ENCODE results near the gene SREK1.

The SREK1 gene

DNA sequence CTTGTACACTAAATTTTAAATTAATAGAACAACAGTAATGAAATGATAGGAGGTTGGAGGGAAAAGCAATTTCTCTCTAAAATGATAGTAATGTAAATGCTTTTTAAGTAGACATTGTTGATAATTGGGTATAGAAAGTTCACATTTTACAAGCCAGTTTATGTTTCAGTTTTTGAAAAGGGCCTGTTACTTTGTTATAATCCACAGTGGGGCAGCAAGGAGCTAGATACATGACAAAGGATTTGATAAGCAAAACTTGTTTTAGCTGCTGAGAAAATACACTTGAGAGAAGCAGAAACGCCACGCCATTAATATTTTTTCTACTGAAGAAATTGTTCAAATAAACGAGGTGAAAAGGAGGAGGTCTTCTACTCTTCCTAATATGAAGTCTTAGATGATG lies 30.2 kb downstream of the SREK1 start:
- no peak for DNase-seq (ENCODE audit: extremely low read depth, low read depth)

DNA sequence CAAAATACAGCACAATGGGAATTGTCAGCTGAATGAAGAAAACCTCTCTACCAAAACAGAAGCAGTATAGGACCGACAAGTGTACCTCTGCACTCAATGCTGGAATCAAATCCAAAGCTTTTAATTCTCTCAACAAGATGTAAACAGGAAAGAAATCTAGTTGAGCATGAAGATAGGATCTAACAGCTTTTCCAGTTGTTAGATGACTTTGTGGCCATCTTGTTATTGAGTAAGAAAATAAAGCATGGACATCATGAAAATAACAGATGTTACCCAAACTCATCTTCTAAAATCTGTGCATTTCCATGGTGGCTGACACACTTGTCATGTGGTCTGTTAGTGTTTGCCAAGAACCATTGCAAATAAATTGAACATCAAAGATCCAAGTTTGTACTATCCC lies 34.7 kb downstream of the SREK1 start:
- no peak for DNase-seq (ENCODE audit: extremely low read depth, low read depth)
- H3K4me3 ChIP-seq (replicated peaks; ENCODE audit: low read depth, low read length), result no peak overlapping the region
- TF ChIP-seq, protein P1, sequence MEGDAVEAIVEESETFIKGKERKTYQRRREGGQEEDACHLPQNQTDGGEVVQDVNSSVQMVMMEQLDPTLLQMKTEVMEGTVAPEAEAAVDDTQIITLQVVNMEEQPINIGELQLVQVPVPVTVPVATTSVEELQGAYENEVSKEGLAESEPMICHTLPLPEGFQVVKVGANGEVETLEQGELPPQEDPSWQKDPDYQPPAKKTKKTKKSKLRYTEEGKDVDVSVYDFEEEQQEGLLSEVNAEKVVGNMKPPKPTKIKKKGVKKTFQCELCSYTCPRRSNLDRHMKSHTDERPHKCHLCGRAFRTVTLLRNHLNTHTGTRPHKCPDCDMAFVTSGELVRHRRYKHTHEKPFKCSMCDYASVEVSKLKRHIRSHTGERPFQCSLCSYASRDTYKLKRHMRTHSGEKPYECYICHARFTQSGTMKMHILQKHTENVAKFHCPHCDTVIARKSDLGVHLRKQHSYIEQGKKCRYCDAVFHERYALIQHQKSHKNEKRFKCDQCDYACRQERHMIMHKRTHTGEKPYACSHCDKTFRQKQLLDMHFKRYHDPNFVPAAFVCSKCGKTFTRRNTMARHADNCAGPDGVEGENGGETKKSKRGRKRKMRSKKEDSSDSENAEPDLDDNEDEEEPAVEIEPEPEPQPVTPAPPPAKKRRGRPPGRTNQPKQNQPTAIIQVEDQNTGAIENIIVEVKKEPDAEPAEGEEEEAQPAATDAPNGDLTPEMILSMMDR (IDR thresholded peaks at IDR 0.05; ENCODE audit: low read depth, low read length, missing control alignments), result no peak

More for the DNA sequence above, 30.2 kb downstream of the SREK1 start:
- TF ChIP-seq, protein P1 (IDR thresholded peaks at IDR 0.05; ENCODE audit: low read depth, low read length, missing control alignments), result no peak
- H3K4me3 ChIP-seq (replicated peaks; ENCODE audit: low read depth, low read length), result no peak overlapping the region

DNA sequence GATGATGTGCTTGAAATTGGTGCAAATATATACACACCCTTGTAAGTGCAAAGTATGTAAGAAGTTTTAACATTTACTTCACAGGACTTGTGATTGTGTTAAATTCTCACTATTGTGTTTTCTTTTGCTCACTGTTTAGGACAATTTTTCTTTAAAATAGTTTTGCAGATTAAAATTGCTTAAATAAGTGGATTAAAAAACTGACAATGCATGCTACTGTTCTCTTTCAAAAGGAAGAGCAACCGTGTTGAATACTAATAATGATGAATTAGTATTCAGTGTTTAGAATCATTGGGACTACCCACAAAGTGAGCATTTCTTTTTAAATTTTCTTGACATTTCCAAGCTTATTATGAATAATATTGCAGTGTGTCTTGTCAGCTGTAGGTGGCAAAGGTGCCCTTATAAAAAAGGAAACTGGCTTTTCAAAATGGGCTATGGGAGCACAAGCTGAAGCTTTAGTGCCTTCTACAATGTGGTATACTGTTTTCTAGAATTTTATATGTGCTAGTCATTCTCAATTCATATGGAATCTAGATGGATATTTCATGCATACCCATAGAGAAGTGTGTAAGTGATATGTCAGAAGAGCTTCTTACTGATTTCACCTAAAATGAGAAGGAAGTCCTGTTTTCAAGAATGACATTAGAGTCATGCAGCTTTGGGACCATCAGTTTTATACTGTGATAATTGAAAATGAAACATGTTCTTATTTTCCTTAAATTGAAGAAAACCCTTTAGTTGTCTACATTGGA lies 35.4 kb downstream of the SREK1 start:
- no peak for DNase-seq (ENCODE audit: extremely low read depth, low read depth)
- H3K4me3 ChIP-seq (replicated peaks; ENCODE audit: low read depth, low read length), result no peak overlapping the region
- TF ChIP-seq, protein P1 (IDR thresholded peaks at IDR 0.05; ENCODE audit: low read depth, low read length, missing control alignments), result no peak

DNA sequence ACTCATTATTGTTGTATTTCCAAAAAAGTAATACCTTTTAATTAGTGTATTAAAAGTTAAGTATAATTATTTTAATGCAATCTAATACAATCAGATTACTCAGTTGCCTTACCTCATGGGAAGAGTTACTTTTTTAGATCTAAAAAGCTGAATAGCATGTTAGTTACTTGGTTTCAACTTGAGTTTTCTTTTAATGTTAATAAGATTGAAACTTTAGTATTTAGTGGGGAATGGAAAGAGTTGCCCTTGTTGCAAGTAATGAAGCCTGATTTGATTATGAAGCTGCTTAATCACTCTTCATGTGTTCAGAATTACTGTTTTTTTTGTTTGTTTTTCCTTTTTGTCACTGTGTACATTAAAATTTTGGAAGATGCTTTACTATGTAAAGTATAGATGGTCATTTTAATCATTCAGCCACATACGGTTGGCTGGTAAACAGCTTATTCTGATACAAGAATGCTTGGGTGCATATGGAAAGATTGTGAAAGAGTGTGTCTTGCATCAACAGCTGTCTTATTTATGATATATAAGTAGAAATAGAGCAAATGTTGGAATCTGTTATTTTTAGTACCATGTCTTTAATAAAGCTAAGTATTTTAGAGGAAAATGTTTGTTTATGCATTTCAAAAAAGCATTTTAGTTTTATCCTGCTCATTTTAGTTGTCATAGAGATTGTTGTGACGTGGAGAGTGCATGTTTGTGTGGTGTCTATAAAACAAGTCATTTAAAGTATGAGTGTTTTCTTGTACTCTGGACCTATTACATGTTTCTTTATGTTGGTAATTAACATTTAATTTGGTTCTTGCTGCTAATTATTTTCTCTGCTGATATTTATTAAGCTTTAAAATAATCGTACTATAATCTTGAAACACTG lies 36.4 kb downstream of the SREK1 start:
- H3K4me3 ChIP-seq (replicated peaks; ENCODE audit: low read depth, low read length), result no peak overlapping the region
- TF ChIP-seq, protein P1 (IDR thresholded peaks at IDR 0.05; ENCODE audit: low read depth, low read length, missing control alignments), result no peak
- DNase-seq (ENCODE audit: extremely low read depth, low read depth), result no peak

DNA sequence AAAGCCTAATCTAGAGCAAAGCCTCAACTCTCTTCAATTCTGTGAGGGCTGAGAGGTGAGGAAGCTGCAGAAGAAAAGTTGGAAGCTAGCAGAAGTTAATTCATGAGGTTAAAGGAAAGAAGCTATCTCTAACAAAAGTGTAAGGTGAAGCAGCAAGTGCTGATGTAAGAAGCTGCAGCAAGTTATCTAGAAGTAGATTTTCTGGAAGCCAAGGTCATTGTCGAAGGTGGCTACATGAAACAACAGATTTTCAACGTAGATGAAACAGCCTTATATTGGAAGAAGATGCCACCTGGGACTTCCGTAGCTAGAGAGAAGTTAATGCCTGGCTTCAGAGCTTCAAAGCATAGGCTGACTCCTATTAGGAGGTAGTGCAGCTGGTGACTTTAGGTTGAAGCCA lies 42.0 kb downstream of the SREK1 start:
- TF ChIP-seq, protein P1 (IDR thresholded peaks at IDR 0.05; ENCODE audit: low read depth, low read length, missing control alignments), result no peak
- DNase-seq (ENCODE audit: extremely low read depth, low read depth), result no peak
- H3K4me3 ChIP-seq (replicated peaks; ENCODE audit: low read depth, low read length), result no peak overlapping the region

DNA sequence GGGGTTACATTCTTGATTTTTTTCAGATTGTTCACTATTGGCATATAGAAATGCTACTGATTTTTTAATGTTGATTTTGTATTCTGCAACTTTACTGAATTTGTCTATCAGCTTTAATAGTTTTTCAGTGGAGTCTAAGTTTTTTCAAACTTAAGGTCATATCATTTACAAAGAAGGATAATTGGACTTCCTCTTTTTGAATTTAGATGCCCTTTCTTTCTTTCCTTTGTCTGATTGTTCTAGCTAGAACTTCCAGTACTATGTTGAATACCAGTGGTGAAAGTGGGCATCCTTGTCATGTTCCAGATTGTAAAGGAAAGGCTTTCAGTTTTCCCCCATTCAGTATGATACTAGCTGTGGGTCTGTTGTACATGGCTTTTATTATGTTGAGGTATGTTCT lies 49.3 kb downstream of the SREK1 start:
- TF ChIP-seq, protein P1 (IDR thresholded peaks at IDR 0.05; ENCODE audit: low read depth, low read length, missing control alignments), result no peak
- no peak overlapping the region for H3K4me3 ChIP-seq (replicated peaks; ENCODE audit: low read depth, low read length)
- DNase-seq (ENCODE audit: extremely low read depth, low read depth), result no peak

All from HFF-Myc (cell line).